DND-41 (cell line): ENCODE measurements around the gene GMPR.

Experiments used
- EZH2 ChIP-seq: IDR thresholded peaks from 3 replicates; pipeline ENCODE4 v1.6.1; 2012; ENCODE audit warnings: borderline replicate concordance, low read depth, mild to moderate bottlenecking, moderate library complexity, low read length, inconsistent platforms; ENCODE audit not compliant: severe bottlenecking
- TF ChIP-seq, protein P1 (sequence below): IDR thresholded peaks from 2 replicates; pipeline ENCODE4 v1.5.1; 2012; ENCODE audit warnings: borderline replicate concordance, low read length, moderate library complexity, mild to moderate bottlenecking; ENCODE audit not compliant: poor library complexity, severe bottlenecking; ENCODE audit errors: extremely low read depth

DNA sequence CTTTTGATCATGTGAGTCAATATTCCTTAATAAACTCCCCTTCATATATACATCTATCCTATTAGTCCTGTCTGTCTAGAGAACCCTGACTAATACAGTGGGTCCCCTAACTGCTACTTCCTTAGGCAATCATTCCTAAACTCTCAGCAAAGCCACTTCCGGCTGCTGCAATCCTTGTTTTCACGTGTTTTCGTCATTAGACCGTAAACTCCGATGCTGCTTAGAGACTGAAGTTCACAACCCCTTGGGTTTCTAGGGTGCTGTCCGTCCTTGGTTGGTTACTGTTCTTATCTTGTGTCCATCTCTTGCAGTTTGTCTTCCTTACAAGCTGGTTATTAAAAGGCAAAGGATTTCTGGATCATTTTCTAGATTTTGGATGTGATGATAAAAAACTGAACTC lies 106.4 kb downstream of the GMPR start:
- TF ChIP-seq, protein P1, sequence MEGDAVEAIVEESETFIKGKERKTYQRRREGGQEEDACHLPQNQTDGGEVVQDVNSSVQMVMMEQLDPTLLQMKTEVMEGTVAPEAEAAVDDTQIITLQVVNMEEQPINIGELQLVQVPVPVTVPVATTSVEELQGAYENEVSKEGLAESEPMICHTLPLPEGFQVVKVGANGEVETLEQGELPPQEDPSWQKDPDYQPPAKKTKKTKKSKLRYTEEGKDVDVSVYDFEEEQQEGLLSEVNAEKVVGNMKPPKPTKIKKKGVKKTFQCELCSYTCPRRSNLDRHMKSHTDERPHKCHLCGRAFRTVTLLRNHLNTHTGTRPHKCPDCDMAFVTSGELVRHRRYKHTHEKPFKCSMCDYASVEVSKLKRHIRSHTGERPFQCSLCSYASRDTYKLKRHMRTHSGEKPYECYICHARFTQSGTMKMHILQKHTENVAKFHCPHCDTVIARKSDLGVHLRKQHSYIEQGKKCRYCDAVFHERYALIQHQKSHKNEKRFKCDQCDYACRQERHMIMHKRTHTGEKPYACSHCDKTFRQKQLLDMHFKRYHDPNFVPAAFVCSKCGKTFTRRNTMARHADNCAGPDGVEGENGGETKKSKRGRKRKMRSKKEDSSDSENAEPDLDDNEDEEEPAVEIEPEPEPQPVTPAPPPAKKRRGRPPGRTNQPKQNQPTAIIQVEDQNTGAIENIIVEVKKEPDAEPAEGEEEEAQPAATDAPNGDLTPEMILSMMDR, result no peak
- TF ChIP-seq EZH2, result no peak
